ENCODE data around the gene RNF220.

The RNF220 gene

GRCh38 chr1:44407430-44408211, 2.6 kb downstream of the RNF220 start:
- peak; percentile 66 for DNase-seq

GRCh38 chr1:44408212-44408582, 3.1 kb downstream of the RNF220 start:
- DNase-seq, result peak; percentile 58

GRCh38 chr1:44408632-44409602, 3.9 kb downstream of the RNF220 start:
- peak; percentile 80 for DNase-seq

- DNase-seq, result no peak
Measured at GRCh38 chr1:44409757-44410156, 4.7 kb downstream of the RNF220 start.

- DNase-seq, result no peak
Measured at GRCh38 chr1:44411861-44412260, 6.8 kb downstream of the RNF220 start.

GRCh38 chr1:44412601-44413000, 7.5 kb downstream of the RNF220 start:
- DNase-seq, result peak; percentile 53

- no peak for DNase-seq
Measured at GRCh38 chr1:44413740-44414139, 8.7 kb downstream of the RNF220 start.

- no peak for DNase-seq
Measured at GRCh38 chr1:44415013-44415412, 10.0 kb downstream of the RNF220 start.

- DNase-seq, result no peak
Measured at GRCh38 chr1:44416408-44416807, 11.4 kb downstream of the RNF220 start.

GRCh38 chr1:44417351-44418021, 12.4 kb downstream of the RNF220 start:
- peak; percentile 92 for DNase-seq

GRCh38 chr1:44418022-44418673, 13.1 kb downstream of the RNF220 start:
- DNase-seq, result peak; percentile 62

GRCh38 chr1:44419901-44420300, 14.8 kb downstream of the RNF220 start:
- peak; percentile 61 for DNase-seq

- DNase-seq, result no peak
Measured at GRCh38 chr1:44420535-44420934, 15.5 kb downstream of the RNF220 start.

GRCh38 chr1:44421446-44421884, 16.4 kb downstream of the RNF220 start:
- peak; percentile 67 for DNase-seq

GRCh38 chr1:44422161-44422560, 17.1 kb downstream of the RNF220 start:
- DNase-seq, result peak; percentile 73

- peak; percentile 82 for DNase-seq
Measured at GRCh38 chr1:44423591-44424537, 18.8 kb downstream of the RNF220 start.

GRCh38 chr1:44424747-44425146, 19.7 kb downstream of the RNF220 start:
- DNase-seq, result peak; percentile 67

- DNase-seq, result peak; percentile 65
Measured at GRCh38 chr1:44425341-44426082, 20.5 kb downstream of the RNF220 start.

- DNase-seq, result no peak
Measured at GRCh38 chr1:44431861-44432260, 26.8 kb downstream of the RNF220 start.

- peak; percentile 86 for DNase-seq
Measured at GRCh38 chr1:44433209-44433608, 28.2 kb downstream of the RNF220 start.

All from hematopoietic multipotent progenitor cell treated with erythropoietin and hydrocortisone succinate and interleukin-3 and kit ligand, for 4 days (in vitro differentiated cells).